GM12878 (cell line): Measurements from ENCODE around the gene MRC2. TPM values are rescaled to one million over a fixed set of nuclear protein-coding genes. Genes with fewer than 3 reads are reported as not detected.

Experiments
- ATAC-seq: fragments of 200-7000 bp; cut with Tn5 transposase; 3 replicates; pipeline ENCODE4 v1.9.1; 2020; ENCODE audit warnings: mild to moderate bottlenecking, moderate library complexity
- BruUV-seq: library from RNA; stranded (reverse); fragments of 400-500 nt; replicated peaks from 2 replicates; lab custom pipeline; 2021; lab: Mats Ljungman, UMichigan
- CTCF ChIA-PET: fragments of 300-600 bp; sonication (Branson Sonifier 250); formaldehyde crosslinking; extraction: SDS; loops from one replicate; lab custom pipeline; 2021; ENCODE audit warnings: inconsistent platforms; lab: Yijun Ruan, JAX
- POLR2A ChIA-PET: fragments of 350-600 bp; formaldehyde crosslinking; extraction: SDS; loops from one replicate; lab custom pipeline; 2021; ENCODE audit warnings: inconsistent platforms; lab: Charles Lee
- RAD21 ChIA-PET: fragments of 300-600 bp; sonication (Branson Sonifier 250); formaldehyde crosslinking; loops from one replicate; lab custom pipeline; 2023; ENCODE audit warnings: antibody characterized with exemption; ENCODE audit not compliant: unreplicated experiment; lab: Charles Lee
- SMC1A ChIA-PET: fragments of 300-600 bp; sonication (Branson Sonifier 250); formaldehyde crosslinking; loops from one replicate; lab custom pipeline; 2023; ENCODE audit not compliant: unreplicated experiment, uncharacterized antibody; lab: Charles Lee
- DNase-seq: peaks from one replicate; pipeline ENCODE4 v3.0.0-alpha.2; 2011; ENCODE audit warnings: low read depth, low spot score
- FAIRE-seq: peaks from 3 replicates; lab custom pipeline; 2011; peaks lifted over from hg19 to GRCh38; lab: Jason Lieb, UNC
- H2AFZ ChIP-seq: 2 replicates; pipeline ENCODE4 v1.6.0; 2011; ENCODE audit warnings: low read depth, low read length, control low read depth; ENCODE audit not compliant: control insufficient read depth
- H3K27ac ChIP-seq: 2 replicates; pipeline ENCODE4 v1.5.1; 2011; ENCODE audit warnings: control low read depth; ENCODE audit not compliant: control insufficient read depth, insufficient read depth
- H3K27me3 ChIP-seq, 2 experiments: replicated peaks in 1 of 2; 2 replicates each; pipeline versions ENCODE4 v1.6.0 to v1.6.1; 2011; ENCODE audit warnings: low read length in 1 of 2; ENCODE audit not compliant: control insufficient read depth in 2 of 2, insufficient read depth in 2 of 2
- H3K36me3 ChIP-seq, 2 experiments: 2 replicates each; pipeline ENCODE4 v1.5.1; 2011; ENCODE audit warnings: low read length in 1 of 2; ENCODE audit not compliant: control insufficient read depth in 2 of 2, insufficient read depth in 2 of 2
- H3K4me1 ChIP-seq: 2 replicates; pipeline ENCODE4 v1.6.1; 2011; ENCODE audit warnings: mild to moderate bottlenecking, low read length, moderate library complexity, mixed read lengths; ENCODE audit not compliant: control insufficient read depth, insufficient read depth
- H3K4me2 ChIP-seq: 2 replicates; pipeline ENCODE4 v1.6.0; 2011; ENCODE audit warnings: control low read depth; ENCODE audit not compliant: control insufficient read depth, insufficient read depth
- H3K4me3 ChIP-seq: fragments of 200-600 bp; sonication (generic); 2 replicates; pipeline ENCODE4 v1.5.1; 2016
- H3K79me2 ChIP-seq: 2 replicates; pipeline ENCODE4 v1.6.0; 2011; ENCODE audit warnings: low read length; ENCODE audit not compliant: control insufficient read depth, insufficient read depth
- H3K9ac ChIP-seq: 2 replicates; pipeline ENCODE4 v1.8.0; 2011; ENCODE audit warnings: low read length, control low read depth, mixed read lengths; ENCODE audit not compliant: control insufficient read depth, insufficient read depth
- H3K9me3 ChIP-seq: replicated peaks from 3 replicates; pipeline ENCODE4 v1.5.1; 2011; ENCODE audit warnings: mild to moderate bottlenecking, low read length; ENCODE audit not compliant: control insufficient read depth, insufficient read depth
- H4K20me1 ChIP-seq: 2 replicates; pipeline ENCODE4 v1.6.0; 2011; ENCODE audit not compliant: control insufficient read depth, insufficient read depth
- WGBS: methylation state at CpG from one replicate; pipeline ENCODE4 v1.1.6; 2016; ENCODE audit warnings: low lambda C conversion rate; ENCODE audit not compliant: insufficient replicate concordance, insufficient coverage; ENCODE audit errors: missing lambda C conversion rate; 5-methylcytosine and 5-hydroxymethylcytosine counted together
- in situ Hi-C: fragments of 300-500 bp; cut with MboI; formaldehyde crosslinking; loops from 9 replicates; pipeline ENCODE4 v1.14.3; 2018; ENCODE audit warnings: mixed read lengths
- intact Hi-C: fragments of 100-400 bp; cut with micrococcal nuclease; formaldehyde crosslinking; loops from one replicate; pipeline ENCODE4 v1.14.2; 2022; ENCODE audit not compliant: unreplicated experiment
- polyA plus RNA-seq, 11 experiments: library from polyadenylated mRNA; depleted of rRNA in 4 of 11; unstranded in 6 of 11; stranded (reverse) in 5 of 11; fragments of >200 nt; fragmentation: Nextera tagmentation in 4 of 11; fragmentation: Illumina TruSeq in 1 of 11; extraction: Ambion mirVana in 4 of 11; extraction: Trizol in 1 of 11; gene quantifications; 1 replicate in 1 of 11; 2 replicates in 10 of 11; pipeline versions ENCODE4 v1.2.1 to v1.2.3, GENCODE V29; 2011 to 2016; ENCODE audit warnings: inconsistent platforms in 2 of 11, missing spikeins in 2 of 11, low read depth in 1 of 11
- total RNA-seq, 4 experiments: library from RNA; depleted of rRNA in 3 of 4; stranded (reverse); fragments of >200 nt in 3 of 4; fragmentation: Illumina TruSeq in 1 of 4; extraction: Trizol in 1 of 4; gene quantifications; 2 replicates each; pipeline versions ENCODE4 v1.2.1 to v1.2.3, GENCODE V29; 2013 to 2021
- TF ChIP-seq, protein P1 (sequence below): IDR thresholded peaks from 2 replicates; pipeline ENCODE4 v1.6.1; 2012; ENCODE audit warnings: improper control_type of control experiment, low read depth, low read length; ENCODE audit not compliant: insufficient replicate concordance

Gene MRC2
- total and polyA plus RNA-seq, 10 of the 15 experiments (the other 5 are each of a cell fraction or from before 2014, with no cell fraction given) = 0.04 to 0.96 (median 0.30) TPM; not detected in 1

DNA sequence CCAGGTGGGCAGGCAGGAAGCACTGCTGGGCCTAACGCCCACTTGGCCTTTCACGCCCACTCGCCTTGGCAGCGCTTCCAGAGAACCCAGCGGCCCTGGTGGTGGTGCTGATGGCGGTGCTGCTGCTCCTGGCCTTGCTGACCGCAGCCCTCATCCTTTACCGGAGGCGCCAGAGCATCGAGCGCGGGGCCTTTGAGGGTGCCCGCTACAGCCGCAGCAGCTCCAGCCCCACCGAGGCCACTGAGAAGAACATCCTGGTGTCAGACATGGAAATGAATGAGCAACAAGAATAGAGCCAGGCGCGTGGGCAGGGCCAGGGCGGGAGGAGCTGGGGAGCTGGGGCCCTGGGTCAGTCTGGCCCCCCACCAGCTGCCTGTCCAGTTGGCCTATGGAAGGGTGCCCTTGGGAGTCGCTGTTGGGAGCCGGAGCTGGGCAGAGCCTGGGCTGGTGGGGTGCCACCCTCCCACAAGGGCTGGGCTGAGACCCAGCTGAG is 64.7 kb downstream of the MRC2 start:
- WGBS = 77% methylated on average over 20 of the region's 20 CpGs
- Histone ChIP-seq H3K4me3 (no peak overlapping the region), H3K27me3 (no peaks in the 10 kb centered on the region), H3K9ac (no peak overlapping the region), H4K20me1 (no peaks in the 10 kb centered on the region), H3K4me1 (no peaks in the 10 kb centered on the region), H3K4me2 (no peak overlapping the region), H3K36me3 (no peaks in the 10 kb centered on the region), H2AFZ (no peak overlapping the region), H3K79me2 (no peaks in the 10 kb centered on the region), H3K9me3 (no peaks in the 10 kb centered on the region), H3K27ac (no peak overlapping the region)
- BruUV-seq = no TSS peak
- TF ChIP-seq, protein P1, sequence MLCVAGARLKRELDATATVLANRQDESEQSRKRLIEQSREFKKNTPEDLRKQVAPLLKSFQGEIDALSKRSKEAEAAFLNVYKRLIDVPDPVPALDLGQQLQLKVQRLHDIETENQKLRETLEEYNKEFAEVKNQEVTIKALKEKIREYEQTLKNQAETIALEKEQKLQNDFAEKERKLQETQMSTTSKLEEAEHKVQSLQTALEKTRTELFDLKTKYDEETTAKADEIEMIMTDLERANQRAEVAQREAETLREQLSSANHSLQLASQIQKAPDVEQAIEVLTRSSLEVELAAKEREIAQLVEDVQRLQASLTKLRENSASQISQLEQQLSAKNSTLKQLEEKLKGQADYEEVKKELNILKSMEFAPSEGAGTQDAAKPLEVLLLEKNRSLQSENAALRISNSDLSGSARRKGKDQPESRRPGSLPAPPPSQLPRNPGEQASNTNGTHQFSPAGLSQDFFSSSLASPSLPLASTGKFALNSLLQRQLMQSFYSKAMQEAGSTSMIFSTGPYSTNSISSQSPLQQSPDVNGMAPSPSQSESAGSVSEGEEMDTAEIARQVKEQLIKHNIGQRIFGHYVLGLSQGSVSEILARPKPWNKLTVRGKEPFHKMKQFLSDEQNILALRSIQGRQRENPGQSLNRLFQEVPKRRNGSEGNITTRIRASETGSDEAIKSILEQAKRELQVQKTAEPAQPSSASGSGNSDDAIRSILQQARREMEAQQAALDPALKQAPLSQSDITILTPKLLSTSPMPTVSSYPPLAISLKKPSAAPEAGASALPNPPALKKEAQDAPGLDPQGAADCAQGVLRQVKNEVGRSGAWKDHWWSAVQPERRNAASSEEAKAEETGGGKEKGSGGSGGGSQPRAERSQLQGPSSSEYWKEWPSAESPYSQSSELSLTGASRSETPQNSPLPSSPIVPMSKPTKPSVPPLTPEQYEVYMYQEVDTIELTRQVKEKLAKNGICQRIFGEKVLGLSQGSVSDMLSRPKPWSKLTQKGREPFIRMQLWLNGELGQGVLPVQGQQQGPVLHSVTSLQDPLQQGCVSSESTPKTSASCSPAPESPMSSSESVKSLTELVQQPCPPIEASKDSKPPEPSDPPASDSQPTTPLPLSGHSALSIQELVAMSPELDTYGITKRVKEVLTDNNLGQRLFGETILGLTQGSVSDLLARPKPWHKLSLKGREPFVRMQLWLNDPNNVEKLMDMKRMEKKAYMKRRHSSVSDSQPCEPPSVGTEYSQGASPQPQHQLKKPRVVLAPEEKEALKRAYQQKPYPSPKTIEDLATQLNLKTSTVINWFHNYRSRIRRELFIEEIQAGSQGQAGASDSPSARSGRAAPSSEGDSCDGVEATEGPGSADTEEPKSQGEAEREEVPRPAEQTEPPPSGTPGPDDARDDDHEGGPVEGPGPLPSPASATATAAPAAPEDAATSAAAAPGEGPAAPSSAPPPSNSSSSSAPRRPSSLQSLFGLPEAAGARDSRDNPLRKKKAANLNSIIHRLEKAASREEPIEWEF = no peak
- CTCF ChIA-PET = no interaction called here
- SMC1A ChIA-PET = no interaction called here
- in situ Hi-C loops = loop anchor here (10.0 kb wide), 1 partner anchor 713 kb away; no protein-coding TSS in a partner anchor
- RAD21 ChIA-PET = no interaction called here
- DNase-seq = no peak
- no peak for FAIRE-seq
- intact Hi-C loops = no loop called here
- POLR2A ChIA-PET = no interaction called here
- no peak for ATAC-seq
